ENCODE measurements around the gene IP6K1. TPM values are rescaled to one million over a fixed set of nuclear protein-coding genes. Genes with fewer than 3 reads are reported as not detected.

The IP6K1 gene
- polyA plus RNA-seq, 1 donor (not counting 4 experiments of a cell fraction or from before 2014, with no cell fraction given), result 24.5 TPM

GRCh38 chr3:49775538-49775937 is 10.8 kb downstream of the IP6K1 start:
- Histone ChIP-seq H3K9me3 (ENCODE audit: control insufficient read depth, low read depth, low read length) (no peaks in the 10 kb centered on the region), H3K9ac (ENCODE audit: control insufficient read depth, extremely low read depth, insufficient read depth, low read length) (no peak overlapping the region), H3K9me1 (ENCODE audit: control insufficient read depth, extremely low read depth, insufficient read depth, low read length) (peaks cover 2% of the 10 kb centered on the region), H3K36me3 (ENCODE audit: control insufficient read depth in 2 of 2, extremely low read depth in 1 of 2, insufficient read depth in 2 of 2, low read length in 2 of 2) (peaks cover 7 to 8% of the 10 kb centered on the region in 2 experiments), H3K27me3 (ENCODE audit: control insufficient read depth, extremely low read depth, insufficient read depth, low read length) (no peaks in the 10 kb centered on the region), H3K4me2 (ENCODE audit: control insufficient read depth, extremely low read depth, insufficient read depth, low read depth, low read length) (no peak overlapping the region), H3K79me2 (ENCODE audit: control insufficient read depth, insufficient read depth, low read length) (peaks cover 76% of the 10 kb centered on the region), H3K4me3 (ENCODE audit: control insufficient read depth in 2 of 3, extremely low read depth in 1 of 3, insufficient read depth in 2 of 3, low read depth in 1 of 3, low read length in 3 of 3) (no peak overlapping the region), H4K20me1 (ENCODE audit: control insufficient read depth, extremely low read depth, insufficient read depth, low read length) (peaks cover 3% of the 10 kb centered on the region), H2AFZ (ENCODE audit: control insufficient read depth, low read length) (no peak overlapping the region), H3K4me1 (ENCODE audit: control insufficient read depth, extremely low read depth, insufficient read depth, low read length) (no peaks in the 10 kb centered on the region), H3K27ac (ENCODE audit: control insufficient read depth, insufficient read depth, low read length) (no peak overlapping the region)
- no peak for TF ChIP-seq CTCF (optimal IDR thresholded peaks at IDR 0.05 in 1 of 3, IDR thresholded peaks at IDR 0.05 in 1 of 3, conservative IDR thresholded peaks at IDR 0.05 in 1 of 3; ENCODE audit: extremely low read depth in 1 of 3, insufficient read depth in 2 of 3, low read length in 3 of 3)
- no peak for TF ChIP-seq EZH2 (IDR thresholded peaks at IDR 0.05; ENCODE audit: low read length)
- dilution Hi-C loops (cut with MboI; ENCODE audit: extremely low pct_ligation_motif_present, low sequenced_read_pairs), result no loop called here
- DNase-seq (ENCODE audit: low read depth, low spot score) (no peak), FAIRE-seq (no peak)

- DNase-seq (ENCODE audit: low read depth, low spot score), result no peak
- dilution Hi-C loops (cut with MboI; ENCODE audit: extremely low pct_ligation_motif_present, low sequenced_read_pairs), result no loop called here
- Histone ChIP-seq H3K4me1 (ENCODE audit: control insufficient read depth, extremely low read depth, insufficient read depth, low read length) (no peaks in the 10 kb centered on the region), H3K9me1 (ENCODE audit: control insufficient read depth, extremely low read depth, insufficient read depth, low read length) (peaks cover 4% of the 10 kb centered on the region), H3K79me2 (ENCODE audit: control insufficient read depth, insufficient read depth, low read length) (peaks cover 72% of the 10 kb centered on the region), H3K27ac (ENCODE audit: control insufficient read depth, insufficient read depth, low read length) (no peak overlapping the region), H3K36me3 (ENCODE audit: control insufficient read depth in 2 of 2, extremely low read depth in 1 of 2, insufficient read depth in 2 of 2, low read length in 2 of 2) (peaks cover 7 to 8% of the 10 kb centered on the region in 2 experiments), H4K20me1 (ENCODE audit: control insufficient read depth, extremely low read depth, insufficient read depth, low read length) (peaks cover 7% of the 10 kb centered on the region), H2AFZ (ENCODE audit: control insufficient read depth, low read length) (no peak overlapping the region), H3K4me3 (ENCODE audit: control insufficient read depth in 2 of 3, extremely low read depth in 1 of 3, insufficient read depth in 2 of 3, low read depth in 1 of 3, low read length in 3 of 3) (no peak overlapping the region), H3K4me2 (ENCODE audit: control insufficient read depth, extremely low read depth, insufficient read depth, low read depth, low read length) (no peak overlapping the region), H3K9me3 (ENCODE audit: control insufficient read depth, low read depth, low read length) (no peaks in the 10 kb centered on the region), H3K27me3 (ENCODE audit: control insufficient read depth, extremely low read depth, insufficient read depth, low read length) (no peaks in the 10 kb centered on the region), H3K9ac (ENCODE audit: control insufficient read depth, extremely low read depth, insufficient read depth, low read length) (no peak overlapping the region)
- no peak for FAIRE-seq
- TF ChIP-seq CTCF (optimal IDR thresholded peaks at IDR 0.05 in 1 of 3, IDR thresholded peaks at IDR 0.05 in 1 of 3, conservative IDR thresholded peaks at IDR 0.05 in 1 of 3; ENCODE audit: extremely low read depth in 1 of 3, insufficient read depth in 2 of 3, low read length in 3 of 3), result no peak
- TF ChIP-seq EZH2 (IDR thresholded peaks at IDR 0.05; ENCODE audit: low read length), result no peak
Observed at GRCh38 chr3:49772703-49773102, 13.6 kb downstream of the IP6K1 start.
